Inflammatory macrophage treated with lipopolysaccharide for 1 hour (primary cell): ENCODE data around the gene MUC2.

Experiments used
- DNase-seq, 2 donors: peaks; one replicate each; pipeline ENCODE4 v3.0.0-alpha.2; 2020 to 2022

Gene MUC2

GRCh38 chr11:1074244-1075221 is at the start of gene MUC2:
Gene MUC2, plus strand, starts transcription at chr11:1074874.
- no peak for DNase-seq

GRCh38 chr11:1025410-1026162 is 49.1 kb upstream of the MUC2 start:
- DNase-seq, result no peak

- DNase-seq, result no peak
Measured at GRCh38 chr11:1026163-1026450, 48.6 kb upstream of the MUC2 start.

- no peak for DNase-seq
Measured at GRCh38 chr11:1026641-1027482, 47.8 kb upstream of the MUC2 start.

- DNase-seq, result no peak
Measured at GRCh38 chr11:1027483-1028290, 47.0 kb upstream of the MUC2 start.

- DNase-seq, result no peak
Measured at GRCh38 chr11:1028291-1028540, 46.5 kb upstream of the MUC2 start.

GRCh38 chr11:1028616-1029015 is 46.1 kb upstream of the MUC2 start:
- DNase-seq, result no peak

GRCh38 chr11:1029051-1029450 is 45.6 kb upstream of the MUC2 start:
- DNase-seq, result no peak

- DNase-seq, result no peak
Measured at GRCh38 chr11:1029654-1030053, 45.0 kb upstream of the MUC2 start.

- DNase-seq, result no peak
Measured at GRCh38 chr11:1030086-1030485, 44.6 kb upstream of the MUC2 start.

GRCh38 chr11:1030556-1030955 is 44.1 kb upstream of the MUC2 start:
- DNase-seq, result no peak

- DNase-seq, result no peak
Measured at GRCh38 chr11:1031121-1031899, 43.4 kb upstream of the MUC2 start.

GRCh38 chr11:1032310-1032891 is 42.3 kb upstream of the MUC2 start:
- DNase-seq, result no peak

GRCh38 chr11:1033016-1033798 is 41.5 kb upstream of the MUC2 start:
- DNase-seq, result no peak

- no peak for DNase-seq
Measured at GRCh38 chr11:1034001-1034400, 40.7 kb upstream of the MUC2 start.

GRCh38 chr11:1034456-1035295 is 40.0 kb upstream of the MUC2 start:
- DNase-seq, result no peak

- DNase-seq, result no peak
Measured at GRCh38 chr11:1035577-1036283, 38.9 kb upstream of the MUC2 start.

- no peak for DNase-seq
Measured at GRCh38 chr11:1036303-1036923, 38.3 kb upstream of the MUC2 start, which contains the start of gene MUC6. Gene MUC6, minus strand, starts transcription at chr11:1036718. Its CDS starts 63 bp downstream, at chr11:1036655.
